H1 (cell line): ENCODE measurements around the gene TRIM46. TPM values are rescaled to one million over a fixed set of nuclear protein-coding genes. Genes with fewer than 3 reads are reported as not detected.
"Not testable (repeated sequence)": the region's sequence is repeated elsewhere in the genome, so short reads cannot be mapped to it uniquely, and the experiment has no call there.

ENCODE experiments used
- CTCF ChIA-PET: fragments of 300-600 bp; sonication (Branson Sonifier 250); formaldehyde crosslinking; loops from one replicate; lab custom pipeline; 2021; ENCODE audit not compliant: partially characterized antibody; lab: Charles Lee
- POLR2A ChIA-PET: fragments of 300-600 bp; sonication (Branson Sonifier 250); formaldehyde crosslinking; loops from one replicate; lab custom pipeline; 2021; ENCODE audit warnings: inconsistent platforms; ENCODE audit not compliant: partially characterized antibody; lab: Charles Lee
- DNase-seq, 2 experiments: peaks; one replicate each; pipeline versions ENCODE4 v3.0.0 to v3.0.0-alpha.2; 2010 to 2022; ENCODE audit warnings: low spot score in 2 of 2, low read depth in 1 of 2, mixed read lengths in 1 of 2
- FAIRE-seq: peaks from 2 replicates; lab custom pipeline; 2011; peaks lifted over from hg19 to GRCh38; lab: Jason Lieb, UNC
- H2AFZ ChIP-seq: 2 replicates; pipeline ENCODE4 v1.8.1; 2012; ENCODE audit warnings: low read length, inconsistent platforms
- H2AK5ac ChIP-seq: 2 replicates; pipeline ENCODE4 v1.6.1; 2013; ENCODE audit warnings: low read depth, low read length
- H2BK120ac ChIP-seq: replicated peaks from 2 replicates; pipeline ENCODE3; 2013; ENCODE audit warnings: low read depth, low read length, inconsistent platforms
- H2BK12ac ChIP-seq: 2 replicates; pipeline ENCODE4 v1.6.1; 2013; ENCODE audit warnings: low read depth, low read length
- H2BK15ac ChIP-seq: 2 replicates; pipeline ENCODE4 v1.6.1; 2013; ENCODE audit warnings: low read length
- H2BK20ac ChIP-seq: 2 replicates; pipeline ENCODE4 v1.6.1; 2013; ENCODE audit warnings: low read length
- H2BK5ac ChIP-seq: 2 replicates; pipeline ENCODE4 v1.6.1; 2013; ENCODE audit warnings: low read depth, low read length
- H3K14ac ChIP-seq: 2 replicates; pipeline ENCODE4 v1.6.1; 2013; ENCODE audit warnings: inconsistent platforms; ENCODE audit not compliant: insufficient read length
- H3K18ac ChIP-seq: 2 replicates; pipeline ENCODE4 v1.6.1; 2013; ENCODE audit warnings: low read length; ENCODE audit errors: extremely low read depth
- H3K23ac ChIP-seq: 2 replicates; pipeline ENCODE4 v1.6.1; 2013; ENCODE audit warnings: inconsistent platforms; ENCODE audit not compliant: insufficient read length
- H3K23me2 ChIP-seq: 2 replicates; pipeline ENCODE4 v1.6.1; 2013; ENCODE audit warnings: low read depth, low read length
- H3K27ac ChIP-seq: 2 replicates; pipeline ENCODE4 v1.6.1; 2011; ENCODE audit warnings: low read depth, low read length, inconsistent platforms
- H3K27me3 ChIP-seq, 4 experiments: replicated peaks in 1 of 4; 1 replicate in 1 of 4; 2 replicates in 3 of 4; pipeline versions ENCODE4 v1.6.1 to v1.8.1; 2011 to 2013; ENCODE audit warnings: low read length in 3 of 4, mild to moderate bottlenecking in 3 of 4, inconsistent platforms in 2 of 4, mixed read lengths in 2 of 4, moderate library complexity in 1 of 4; ENCODE audit not compliant: control insufficient read depth in 3 of 4, insufficient read depth in 3 of 4; ENCODE audit errors: extremely low read depth in 1 of 4
- H3K36me3 ChIP-seq, 4 experiments: 2 replicates each; pipeline versions ENCODE4 v1.6.1 to v1.8.1; 2011 to 2013; ENCODE audit warnings: mild to moderate bottlenecking in 4 of 4, low read length in 3 of 4, moderate library complexity in 2 of 4, control low read depth in 1 of 4, inconsistent platforms in 1 of 4; ENCODE audit not compliant: insufficient read depth in 4 of 4, control insufficient read depth in 2 of 4
- H3K4ac ChIP-seq: replicated peaks from 2 replicates; pipeline ENCODE3; 2013; ENCODE audit warnings: low read length, low read depth, mixed read lengths, inconsistent platforms; ENCODE audit not compliant: insufficient read length
- H3K4me1 ChIP-seq, 4 experiments: replicated peaks in 1 of 4; 1 replicate in 1 of 4; 2 replicates in 3 of 4; pipeline versions ENCODE4 v1.6.1 to v1.8.1; 2011 to 2013; ENCODE audit warnings: low read length in 3 of 4, inconsistent platforms in 2 of 4, mixed read lengths in 1 of 4; ENCODE audit not compliant: insufficient read depth in 4 of 4, control insufficient read depth in 3 of 4
- H3K4me2 ChIP-seq, 2 experiments: 2 replicates each; pipeline versions ENCODE4 v1.6.1 to v1.8.1; 2011 to 2013; ENCODE audit warnings: low read depth in 2 of 2, low read length in 2 of 2, control low read depth in 1 of 2, inconsistent platforms in 1 of 2, mild to moderate bottlenecking in 1 of 2; ENCODE audit not compliant: insufficient read depth in 1 of 2
- H3K4me3 ChIP-seq, 4 experiments: fragments of 200-600, 300-600 bp in 1 of 4; sonication (generic), shearing (Covaris generic), sonication (Bioruptor Twin) in 1 of 4; 2 replicates each; pipeline versions ENCODE4 v1.5.1 to v1.8.1; 2011 to 2016; ENCODE audit warnings: low read length in 4 of 4, low read depth in 3 of 4, control low read depth in 2 of 4, inconsistent platforms in 2 of 4, mild to moderate bottlenecking in 2 of 4, mixed read lengths in 1 of 4, moderate library complexity in 1 of 4; ENCODE audit not compliant: insufficient read depth in 2 of 4; ENCODE audit errors: extremely low read depth in 1 of 4
- H3K56ac ChIP-seq: replicated peaks from 2 replicates; pipeline ENCODE3; 2013; ENCODE audit warnings: low read depth, mild to moderate bottlenecking, mixed read lengths, low read length, inconsistent platforms; ENCODE audit not compliant: insufficient read length
- H3K79me1 ChIP-seq: 2 replicates; pipeline ENCODE4 v1.6.1; 2013; ENCODE audit warnings: low read depth, low read length, control low read depth
- H3K79me2 ChIP-seq, 2 experiments: 2 replicates each; pipeline versions ENCODE4 v1.6.1 to v1.8.1; 2012 to 2013; ENCODE audit warnings: low read length in 2 of 2, mild to moderate bottlenecking in 2 of 2, inconsistent platforms in 1 of 2; ENCODE audit not compliant: insufficient read depth in 2 of 2, control insufficient read depth in 1 of 2
- H3K9ac ChIP-seq, 4 experiments: replicated peaks in 1 of 4; 1 replicate in 1 of 4; 2 replicates in 3 of 4; pipeline versions ENCODE4 v1.6.1 to v1.8.1; 2011 to 2013; ENCODE audit warnings: low read depth in 3 of 4, low read length in 3 of 4, control low read depth in 2 of 4, mild to moderate bottlenecking in 2 of 4, moderate library complexity in 2 of 4, inconsistent platforms in 1 of 4; ENCODE audit errors: extremely low read depth in 1 of 4
- H3K9me3 ChIP-seq, 2 experiments: 2 replicates each; pipeline versions ENCODE4 v1.6.1 to v1.8.1; 2012 to 2013; ENCODE audit warnings: mild to moderate bottlenecking in 2 of 2, moderate library complexity in 2 of 2, control low read depth in 1 of 2, inconsistent platforms in 1 of 2, low read depth in 1 of 2, low read length in 1 of 2, mixed read lengths in 1 of 2; ENCODE audit not compliant: insufficient read depth in 2 of 2
- H4K20me1 ChIP-seq, 2 experiments: replicated peaks in 1 of 2; 2 replicates each; pipeline versions ENCODE3 to v1.8.1; 2011 to 2013; ENCODE audit warnings: inconsistent platforms in 2 of 2, low read length in 2 of 2, mild to moderate bottlenecking in 1 of 2; ENCODE audit not compliant: insufficient read depth in 2 of 2, control insufficient read depth in 1 of 2
- H4K5ac ChIP-seq: 2 replicates; pipeline ENCODE4 v1.6.1; 2013; ENCODE audit warnings: low read length, low read depth, mixed read lengths, inconsistent platforms; ENCODE audit not compliant: insufficient read length
- H4K8ac ChIP-seq: 2 replicates; pipeline ENCODE4 v1.8.0; 2013; ENCODE audit warnings: mild to moderate bottlenecking, moderate library complexity, low read length, inconsistent platforms; ENCODE audit not compliant: insufficient read depth; ENCODE audit errors: extremely low read depth
- H4K91ac ChIP-seq: replicated peaks from 2 replicates; pipeline ENCODE3; 2013; ENCODE audit warnings: low read length, mixed read lengths, inconsistent platforms; ENCODE audit not compliant: insufficient read length
- whole genome bisulfite sequencing, 2 experiments: shearing (Covaris generic) in 1 of 2; methylation state at CpG; one replicate each; pipeline versions ENCODE4 v1.1.6 to v1.1.7; 2013 to 2015; ENCODE audit warnings: low lambda C conversion rate in 2 of 2, mixed read lengths in 2 of 2, inconsistent platforms in 1 of 2, low coverage in 1 of 2, missing lambda C conversion rate in 1 of 2; ENCODE audit not compliant: insufficient replicate concordance in 2 of 2, insufficient coverage in 1 of 2, insufficient read length in 1 of 2; ENCODE audit errors: extremely low coverage in 1 of 2, missing lambda C conversion rate in 1 of 2; 5-methylcytosine and 5-hydroxymethylcytosine counted together
- polyA plus RNA-seq, 7 experiments: library from polyadenylated mRNA; depleted of rRNA in 3 of 7; stranded (reverse) in 5 of 7; unstranded in 2 of 7; fragments of >200 nt in 5 of 7; fragments of 200-250 nt in 2 of 7; gene quantifications; 1 replicate in 5 of 7; 2 replicates in 1 of 7; 4 replicates in 1 of 7; pipeline versions ENCODE4 v1.2.1 to v1.2.3, GENCODE V29; 2011 to 2013; ENCODE audit warnings: missing spikeins in 2 of 7, mixed read lengths in 2 of 7
- total RNA-seq: library from RNA; stranded (reverse); fragmentation: NEBNext Ultra II Directional; extraction: Animal tissue kit (Norgen Biotek cat#: 25700); gene quantifications from 2 replicates; pipeline ENCODE4 v1.2.1, GENCODE V29; 2021

Gene TRIM46
- total and polyA plus RNA-seq, 2 of the 8 experiments (the other 6 are each of a cell fraction or from before 2014, with no cell fraction given) = 15.5 to 21.6 TPM

DNA sequence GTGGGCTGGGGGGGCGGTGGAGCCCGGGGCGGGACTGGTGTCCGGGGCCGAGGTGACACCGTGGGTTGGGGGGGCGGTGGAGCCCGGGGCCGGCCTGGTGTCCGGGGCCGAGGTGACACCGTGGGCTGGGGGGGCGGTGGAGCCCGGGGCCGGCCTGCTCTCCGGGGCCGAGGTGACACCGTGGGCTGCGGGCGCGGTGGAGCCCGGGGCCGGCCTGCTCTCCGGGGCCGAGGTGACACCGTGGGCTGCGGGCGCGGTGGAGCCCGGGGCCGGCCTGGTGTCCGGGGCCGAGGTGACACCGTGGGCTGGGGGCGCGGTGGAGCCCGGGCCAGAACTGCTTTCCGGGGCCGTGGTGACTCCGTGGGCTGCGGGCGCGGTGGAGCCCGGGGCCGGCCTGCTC lies 16.3 kb downstream of the TRIM46 start:
- H4K5ac ChIP-seq, H2AK5ac ChIP-seq, POLR2A ChIA-PET, H3K27me3 ChIP-seq, H3K4ac ChIP-seq, CTCF ChIA-PET, H2BK15ac ChIP-seq, H3K79me2 ChIP-seq, H3K4me2 ChIP-seq, H2BK12ac ChIP-seq, H3K4me3 ChIP-seq, H3K27ac ChIP-seq, H3K9me3 ChIP-seq, H4K20me1 ChIP-seq, H2BK5ac ChIP-seq, DNase-seq, H3K79me1 ChIP-seq, H4K8ac ChIP-seq, H4K91ac ChIP-seq, H2BK20ac ChIP-seq, H2AFZ ChIP-seq, H2BK120ac ChIP-seq, H3K14ac ChIP-seq, FAIRE-seq, H3K56ac ChIP-seq, H3K18ac ChIP-seq, H3K9ac ChIP-seq, H3K36me3 ChIP-seq, H3K23ac ChIP-seq: not testable (repeated sequence)
- peaks cover 11 to 25% (median 19%) of the 10 kb centered on the region in 4 experiments for H3K4me1 ChIP-seq
- 96% methylated on average over 11 of the region's 45 CpGs; no CpG with 5 or more reads in 1 of the 2 experiments for WGBS, 2 experiments
- H3K23me2 ChIP-seq = peaks cover 11% of the 10 kb centered on the region
